ENCODE data around the gene MBD4. TPM values are rescaled to one million over a fixed set of nuclear protein-coding genes. Genes with fewer than 3 reads are reported as not detected.

Gene MBD4
- polyA plus RNA-seq, 1 donor (not counting 4 experiments of a cell fraction or from before 2014, with no cell fraction given), result 35.0 TPM

DNA sequence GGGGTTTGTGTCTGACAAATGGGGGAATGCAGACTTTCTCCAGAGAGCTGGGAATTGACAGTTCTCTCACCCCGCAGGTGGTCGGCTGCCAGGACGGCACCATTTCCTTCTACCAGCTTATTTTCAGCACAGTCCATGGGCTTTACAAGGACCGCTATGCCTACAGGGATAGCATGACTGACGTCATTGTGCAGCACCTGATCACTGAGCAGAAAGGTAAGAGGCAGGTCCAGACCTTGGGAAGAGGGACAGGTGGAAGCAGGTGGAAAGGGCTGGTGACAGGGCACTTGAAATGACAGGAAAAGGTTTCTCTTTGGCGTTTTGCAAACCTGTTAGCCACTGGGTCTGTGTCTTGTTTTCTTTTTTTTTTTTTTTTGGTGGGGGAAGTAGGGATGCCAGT is 36.8 kb upstream of the MBD4 start:
- no peak overlapping the region for H3K9ac ChIP-seq (ENCODE audit: control insufficient read depth, extremely low read depth, insufficient read depth, low read length)
- no peak overlapping the region for H3K4me3 ChIP-seq (ENCODE audit: control insufficient read depth in 2 of 3, extremely low read depth in 1 of 3, insufficient read depth in 2 of 3, low read depth in 1 of 3, low read length in 3 of 3)
- H3K9me3 ChIP-seq (ENCODE audit: control insufficient read depth, low read depth, low read length), result no peaks in the 10 kb centered on the region
- H3K9me1 ChIP-seq (ENCODE audit: control insufficient read depth, extremely low read depth, insufficient read depth, low read length), result no peaks in the 10 kb centered on the region
- dilution Hi-C loops (cut with MboI; ENCODE audit: extremely low pct_ligation_motif_present, low sequenced_read_pairs), result no loop called here
- TF ChIP-seq EZH2 (IDR thresholded peaks at IDR 0.05; ENCODE audit: low read length), result no peak
- TF ChIP-seq, protein P1, sequence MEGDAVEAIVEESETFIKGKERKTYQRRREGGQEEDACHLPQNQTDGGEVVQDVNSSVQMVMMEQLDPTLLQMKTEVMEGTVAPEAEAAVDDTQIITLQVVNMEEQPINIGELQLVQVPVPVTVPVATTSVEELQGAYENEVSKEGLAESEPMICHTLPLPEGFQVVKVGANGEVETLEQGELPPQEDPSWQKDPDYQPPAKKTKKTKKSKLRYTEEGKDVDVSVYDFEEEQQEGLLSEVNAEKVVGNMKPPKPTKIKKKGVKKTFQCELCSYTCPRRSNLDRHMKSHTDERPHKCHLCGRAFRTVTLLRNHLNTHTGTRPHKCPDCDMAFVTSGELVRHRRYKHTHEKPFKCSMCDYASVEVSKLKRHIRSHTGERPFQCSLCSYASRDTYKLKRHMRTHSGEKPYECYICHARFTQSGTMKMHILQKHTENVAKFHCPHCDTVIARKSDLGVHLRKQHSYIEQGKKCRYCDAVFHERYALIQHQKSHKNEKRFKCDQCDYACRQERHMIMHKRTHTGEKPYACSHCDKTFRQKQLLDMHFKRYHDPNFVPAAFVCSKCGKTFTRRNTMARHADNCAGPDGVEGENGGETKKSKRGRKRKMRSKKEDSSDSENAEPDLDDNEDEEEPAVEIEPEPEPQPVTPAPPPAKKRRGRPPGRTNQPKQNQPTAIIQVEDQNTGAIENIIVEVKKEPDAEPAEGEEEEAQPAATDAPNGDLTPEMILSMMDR (optimal IDR thresholded peaks at IDR 0.05 in 1 of 3, IDR thresholded peaks at IDR 0.05 in 1 of 3, conservative IDR thresholded peaks at IDR 0.05 in 1 of 3; ENCODE audit: extremely low read depth in 1 of 3, insufficient read depth in 2 of 3, low read length in 3 of 3), result no peak
- no peaks in the 10 kb centered on the region for H4K20me1 ChIP-seq (ENCODE audit: control insufficient read depth, extremely low read depth, insufficient read depth, low read length)
- no peak overlapping the region for H3K4me2 ChIP-seq (ENCODE audit: control insufficient read depth, extremely low read depth, insufficient read depth, low read depth, low read length)
- no peak overlapping the region for H3K27ac ChIP-seq (ENCODE audit: control insufficient read depth, insufficient read depth, low read length)
- no peaks in the 10 kb centered on the region for H3K79me2 ChIP-seq (ENCODE audit: control insufficient read depth, insufficient read depth, low read length)
- no peak for DNase-seq (ENCODE audit: low read depth, low spot score)
- peaks cover 6 to 17% of the 10 kb centered on the region in 2 experiments for H3K36me3 ChIP-seq (ENCODE audit: control insufficient read depth in 2 of 2, extremely low read depth in 1 of 2, insufficient read depth in 2 of 2, low read length in 2 of 2)
- no peaks in the 10 kb centered on the region for H3K27me3 ChIP-seq (ENCODE audit: control insufficient read depth, extremely low read depth, insufficient read depth, low read length)
- no peak for FAIRE-seq
- H3K4me1 ChIP-seq (ENCODE audit: control insufficient read depth, extremely low read depth, insufficient read depth, low read length), result peaks cover 5% of the 10 kb centered on the region
- no peak overlapping the region for H2AFZ ChIP-seq (ENCODE audit: control insufficient read depth, low read length)

DNA sequence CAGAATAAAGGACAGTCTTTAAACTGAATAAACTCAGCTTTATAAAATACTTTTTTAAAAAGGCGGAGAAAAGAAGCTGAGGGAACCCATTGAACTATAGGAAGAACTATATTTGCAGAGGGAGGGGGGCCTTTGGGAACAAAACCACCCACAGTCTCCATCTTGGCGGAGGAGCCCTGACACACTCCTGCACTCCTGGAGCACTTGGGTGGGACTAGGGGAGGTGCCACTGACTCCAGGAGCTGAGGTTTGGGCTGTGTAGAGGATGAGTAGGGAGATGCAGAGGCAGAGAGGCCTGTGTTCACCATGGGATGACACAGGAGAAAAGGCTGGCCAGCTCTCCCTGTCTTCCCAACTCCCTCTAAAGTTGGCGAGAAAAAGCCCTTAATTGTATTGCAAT is 36.1 kb upstream of the MBD4 start:
- H2AFZ ChIP-seq (ENCODE audit: control insufficient read depth, low read length), result no peak overlapping the region
- no peaks in the 10 kb centered on the region for H3K9me1 ChIP-seq (ENCODE audit: control insufficient read depth, extremely low read depth, insufficient read depth, low read length)
- H3K9ac ChIP-seq (ENCODE audit: control insufficient read depth, extremely low read depth, insufficient read depth, low read length), result no peak overlapping the region
- no peak overlapping the region for H3K4me2 ChIP-seq (ENCODE audit: control insufficient read depth, extremely low read depth, insufficient read depth, low read depth, low read length)
- no peak overlapping the region for H3K27ac ChIP-seq (ENCODE audit: control insufficient read depth, insufficient read depth, low read length)
- TF ChIP-seq, protein P1 (optimal IDR thresholded peaks at IDR 0.05 in 1 of 3, IDR thresholded peaks at IDR 0.05 in 1 of 3, conservative IDR thresholded peaks at IDR 0.05 in 1 of 3; ENCODE audit: extremely low read depth in 1 of 3, insufficient read depth in 2 of 3, low read length in 3 of 3), result no peak
- TF ChIP-seq EZH2 (IDR thresholded peaks at IDR 0.05; ENCODE audit: low read length), result no peak
- no peaks in the 10 kb centered on the region for H3K4me1 ChIP-seq (ENCODE audit: control insufficient read depth, extremely low read depth, insufficient read depth, low read length)
- no peaks in the 10 kb centered on the region for H4K20me1 ChIP-seq (ENCODE audit: control insufficient read depth, extremely low read depth, insufficient read depth, low read length)
- H3K36me3 ChIP-seq (ENCODE audit: control insufficient read depth in 2 of 2, extremely low read depth in 1 of 2, insufficient read depth in 2 of 2, low read length in 2 of 2), result peaks cover 6 to 17% of the 10 kb centered on the region in 2 experiments
- H3K27me3 ChIP-seq (ENCODE audit: control insufficient read depth, extremely low read depth, insufficient read depth, low read length), result no peaks in the 10 kb centered on the region
- DNase-seq (ENCODE audit: low read depth, low spot score) (no peak), FAIRE-seq (no peak)
- dilution Hi-C loops (cut with MboI; ENCODE audit: extremely low pct_ligation_motif_present, low sequenced_read_pairs), result no loop called here
- no peaks in the 10 kb centered on the region for H3K79me2 ChIP-seq (ENCODE audit: control insufficient read depth, insufficient read depth, low read length)
- H3K4me3 ChIP-seq (ENCODE audit: control insufficient read depth in 2 of 3, extremely low read depth in 1 of 3, insufficient read depth in 2 of 3, low read depth in 1 of 3, low read length in 3 of 3), result no peak overlapping the region
- H3K9me3 ChIP-seq (ENCODE audit: control insufficient read depth, low read depth, low read length), result no peaks in the 10 kb centered on the region
